Aorta (tissue), 5 donors: Measurements from ENCODE around the gene FBXW5. TPM values are rescaled to one million over a fixed set of nuclear protein-coding genes. Genes with fewer than 3 reads are reported as not detected.

ENCODE experiments used
- ATAC-seq: fragments of 200-7000 bp; cut with Tn5 transposase; one replicate; pipeline ENCODE4 v1.9.1; 2022; ENCODE audit warnings: moderate library complexity; ENCODE audit not compliant: low FRiP score
- DNase-seq, 2 donors: peaks; one replicate each; pipeline ENCODE4 v3.0.0-alpha.2; 2020
- H3K27ac ChIP-seq, 2 donors: one replicate each; pipeline ENCODE4 v1.5.1; 2013; ENCODE audit warnings: low read length in 2 of 2, mild to moderate bottlenecking in 2 of 2, moderate library complexity in 2 of 2, control low read depth in 1 of 2, inconsistent platforms in 1 of 2, low read depth in 1 of 2
- H3K27me3 ChIP-seq, 2 donors: one replicate each; pipeline ENCODE4 v1.6.1; 2013; ENCODE audit warnings: control low read depth in 1 of 2, low read length in 1 of 2, mild to moderate bottlenecking in 1 of 2, moderate library complexity in 1 of 2; ENCODE audit not compliant: insufficient read depth in 2 of 2, control insufficient read depth in 1 of 2
- H3K36me3 ChIP-seq, 2 donors: one replicate each; pipeline ENCODE4 v1.6.1; 2013; ENCODE audit warnings: control low read depth in 1 of 2, low read length in 1 of 2, mild to moderate bottlenecking in 1 of 2; ENCODE audit not compliant: insufficient read depth in 2 of 2, control insufficient read depth in 1 of 2
- H3K4me1 ChIP-seq, 2 donors: one replicate each; pipeline ENCODE4 v1.6.1; 2013; ENCODE audit warnings: low read length in 2 of 2, control low read depth in 1 of 2, mild to moderate bottlenecking in 1 of 2, moderate library complexity in 1 of 2; ENCODE audit not compliant: insufficient read depth in 2 of 2, control insufficient read depth in 1 of 2
- H3K4me3 ChIP-seq, 2 donors: one replicate each; pipeline ENCODE4 v1.5.1; 2013; ENCODE audit warnings: low read length in 2 of 2, control low read depth in 1 of 2, mild to moderate bottlenecking in 1 of 2
- H3K9me3 ChIP-seq: one replicate; pipeline ENCODE4 v1.6.1; 2013; ENCODE audit warnings: mild to moderate bottlenecking, low read length; ENCODE audit not compliant: control insufficient read depth
- WGBS, 2 donors: extraction: QIAGEN DNeasy Blood & Tissue Kit; methylation state at CpG; one replicate each; pipeline ENCODE4 v1.1.7; 2013; 5-methylcytosine and 5-hydroxymethylcytosine counted together
- intact Hi-C, 2 donors: fragments of 100-400 bp; cut with DNase I; formaldehyde crosslinking; loops; one replicate each; pipeline versions ENCODE4 v1.14.2 to v1.15.0; 2022
- long read RNA-seq, 2 donors: library from polyadenylated mRNA; unstranded; transcript quantifications; one replicate each; pipeline ENCODE4 v2.0.0, GENCODE V29; 2020 to 2021
- polyA plus RNA-seq, 2 donors: library from polyadenylated mRNA; stranded (reverse); fragments of 200-250 nt; gene quantifications; one replicate each; pipeline ENCODE4 v1.2.3, GENCODE V29; 2013
- total RNA-seq, 2 donors: library from RNA; stranded (reverse); fragmentation: NEBNext Ultra II Directional; extraction: Animal tissue kit (Norgen Biotek cat#: 25700); gene quantifications; one replicate each; pipeline ENCODE4 v1.2.1, GENCODE V29; 2021
- donor health status: healthy with polysubstance abuse.
- donor health status: Bipolar disorder and iron deficiency.
- donor health status: DM: no; HTN: no; CAD: no.
- donor health status: DM: no; HTN: no; CAD: no.
- donor health status: DM: yes; HTN: yes; CAD: no.

Gene FBXW5, protein sequence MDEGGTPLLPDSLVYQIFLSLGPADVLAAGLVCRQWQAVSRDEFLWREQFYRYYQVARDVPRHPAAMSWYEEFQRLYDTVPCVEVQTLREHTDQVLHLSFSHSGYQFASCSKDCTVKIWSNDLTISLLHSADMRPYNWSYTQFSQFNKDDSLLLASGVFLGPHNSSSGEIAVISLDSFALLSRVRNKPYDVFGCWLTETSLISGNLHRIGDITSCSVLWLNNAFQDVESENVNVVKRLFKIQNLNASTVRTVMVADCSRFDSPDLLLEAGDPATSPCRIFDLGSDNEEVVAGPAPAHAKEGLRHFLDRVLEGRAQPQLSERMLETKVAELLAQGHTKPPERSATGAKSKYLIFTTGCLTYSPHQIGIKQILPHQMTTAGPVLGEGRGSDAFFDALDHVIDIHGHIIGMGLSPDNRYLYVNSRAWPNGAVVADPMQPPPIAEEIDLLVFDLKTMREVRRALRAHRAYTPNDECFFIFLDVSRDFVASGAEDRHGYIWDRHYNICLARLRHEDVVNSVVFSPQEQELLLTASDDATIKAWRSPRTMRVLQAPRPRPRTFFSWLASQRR
- 100 to 1,000 TPM in 1 of 2 donors, 10 to 100 TPM in 1; 92.5 to 107 TPM for total RNA-seq
- 100 to 1,000 TPM; 111 to 191 TPM for polyA plus RNA-seq
- long read RNA-seq, donor 1, transcript FBXW5-206 (8 exons, 2,392 nt), result minor isoform, 10 of 763 reads
- long read RNA-seq, donor 1, transcript FBXW5-201 (9 exons, 2,274 nt), result major isoform, 420 of 763 reads
- long read RNA-seq, donor 1, partial matches to known transcripts, result 174 of 763 reads
- long read RNA-seq, donor 1, other reads (novel, unspliced or antisense), result 158 of 763 reads
- long read RNA-seq, donor 2, transcript FBXW5-201 (9 exons, 2,274 nt), result major isoform, 136 of 263 reads
- long read RNA-seq, donor 2, partial matches to known transcripts, result 78 of 263 reads
- long read RNA-seq, donor 2, other reads (novel, unspliced or antisense), result 47 of 263 reads

DNA sequence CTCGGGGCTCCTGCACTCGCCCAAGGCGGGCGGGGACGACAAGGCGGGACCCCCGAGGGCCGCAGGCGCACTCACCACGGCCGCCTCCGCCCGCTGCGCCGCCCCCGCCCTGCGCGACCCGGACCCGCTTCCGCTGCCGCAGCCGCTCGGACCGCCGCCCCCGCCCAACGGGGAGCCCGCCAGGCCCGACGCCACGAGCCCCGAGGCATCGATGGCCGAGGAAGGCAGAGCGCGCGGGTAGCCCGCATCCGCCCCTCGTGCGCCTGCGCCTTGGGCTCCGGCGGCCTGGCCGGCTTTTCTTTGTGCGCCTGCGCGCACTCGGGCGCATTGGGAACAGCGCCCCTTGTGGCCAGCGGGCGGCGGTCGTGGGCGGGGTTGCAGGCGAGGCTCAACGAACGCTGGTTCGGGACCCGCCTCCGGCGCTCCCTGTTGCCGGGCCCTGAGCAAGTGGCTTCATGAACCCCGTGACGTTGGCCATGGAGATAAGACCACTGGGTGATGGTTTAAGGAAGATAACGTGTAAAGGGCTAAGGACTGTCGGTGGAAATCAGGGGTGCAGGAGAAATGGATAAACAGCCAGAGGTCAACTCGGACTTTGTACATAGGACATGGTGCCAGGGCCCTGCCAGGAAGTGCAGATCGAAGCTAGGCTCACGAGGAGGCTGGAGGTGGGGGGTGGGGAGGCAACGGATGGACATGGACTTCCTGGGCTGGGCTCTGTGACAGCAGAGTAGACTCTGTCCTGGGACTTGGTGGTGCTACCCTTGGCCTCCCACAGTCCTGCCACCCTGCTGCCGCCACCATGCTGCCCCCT, at the start of gene FBXW5, which contains the start of gene C8G:
Gene FBXW5, minus strand, starts transcription at position 220 of the 814 bp plus-strand sequence. CDS start 655 bp downstream, outside the sequence.
Gene C8G, plus strand, starts transcription at position 725 of the 814 bp plus-strand sequence. Its CDS starts 78 bp downstream, at position 803.
- Histone ChIP-seq H3K9me3 (no peaks in the 10 kb centered on the region), H3K4me3 (peak within 1 kb of the TSS; percentile 72 to 76), H3K36me3 (peaks cover 0 to 10% of the 10 kb centered on the region in 2 donors), H3K27me3 (no peaks in the 10 kb centered on the region), H3K4me1 (no peaks in the 10 kb centered on the region), H3K27ac (peak within 1 kb of the TSS in 1 of 2 donors; percentile 14)
- ATAC-seq (peak; percentile 89), DNase-seq (peak; percentile 97 to 98)
- intact Hi-C loops, result loop anchor here (2.0 to 10.0 kb wide), 7 partner anchors 48 to 160 kb away; partner anchors contain the start of genes TRAF2 (in 2 of the 2), AJM1 (in 1 of the 2), FUT7 (in 1 of the 2) and MAMDC4 (in 1 of the 2)
- WGBS, 2 donors, result 5 to 7% methylated on average over 58 to 74 of the region's 74 CpGs

DNA sequence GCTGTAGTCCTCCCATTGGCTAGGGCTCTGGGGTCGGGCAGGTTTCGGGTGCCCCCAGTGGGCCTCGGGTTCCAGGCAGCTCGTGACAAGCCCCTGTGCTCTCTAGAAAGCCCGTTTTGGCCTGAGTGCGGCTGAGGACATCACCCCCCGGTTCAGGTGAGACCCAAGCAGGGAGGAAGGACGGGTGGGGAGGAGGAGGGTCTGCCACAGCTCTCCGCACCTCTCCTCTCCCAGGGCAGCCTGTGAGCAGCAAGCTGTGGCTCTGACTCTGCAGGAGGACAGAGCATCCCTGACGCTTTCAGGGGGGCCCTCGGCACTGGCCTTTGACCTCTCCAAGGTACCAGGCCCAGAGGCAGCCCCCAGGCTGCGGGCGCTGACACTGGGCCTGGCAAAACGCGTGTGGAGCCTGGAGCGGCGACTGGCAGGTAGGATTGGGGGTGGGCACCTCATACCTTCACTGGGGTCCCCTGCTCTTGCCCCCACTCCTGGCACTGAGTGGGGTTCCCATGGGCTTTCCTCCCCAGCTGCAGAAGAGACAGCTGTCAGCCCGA, 48.4 kb upstream of the FBXW5 start:
- Histone ChIP-seq H3K36me3 (no peaks in the 10 kb centered on the region), H3K4me3 (peak overlapping the region; percentile 65 to 85), H3K4me1 (peaks cover 0 to 4% of the 10 kb centered on the region in 2 donors), H3K9me3 (no peaks in the 10 kb centered on the region), H3K27me3 (no peaks in the 10 kb centered on the region), H3K27ac (no peak overlapping the region)
- intact Hi-C loops, result loop anchor here (5.0 to 10.0 kb wide), 2 partner anchors 46 to 148 kb away; partner anchors contain the start of genes AJM1 (in 1 of the 2), C8G (in 1 of the 2) and PHPT1 (in 1 of the 2)
- DNase-seq (no peak), ATAC-seq (no peak)
- WGBS, 2 donors, result 38 to 45% methylated on average over 18 of the region's 18 CpGs

DNA sequence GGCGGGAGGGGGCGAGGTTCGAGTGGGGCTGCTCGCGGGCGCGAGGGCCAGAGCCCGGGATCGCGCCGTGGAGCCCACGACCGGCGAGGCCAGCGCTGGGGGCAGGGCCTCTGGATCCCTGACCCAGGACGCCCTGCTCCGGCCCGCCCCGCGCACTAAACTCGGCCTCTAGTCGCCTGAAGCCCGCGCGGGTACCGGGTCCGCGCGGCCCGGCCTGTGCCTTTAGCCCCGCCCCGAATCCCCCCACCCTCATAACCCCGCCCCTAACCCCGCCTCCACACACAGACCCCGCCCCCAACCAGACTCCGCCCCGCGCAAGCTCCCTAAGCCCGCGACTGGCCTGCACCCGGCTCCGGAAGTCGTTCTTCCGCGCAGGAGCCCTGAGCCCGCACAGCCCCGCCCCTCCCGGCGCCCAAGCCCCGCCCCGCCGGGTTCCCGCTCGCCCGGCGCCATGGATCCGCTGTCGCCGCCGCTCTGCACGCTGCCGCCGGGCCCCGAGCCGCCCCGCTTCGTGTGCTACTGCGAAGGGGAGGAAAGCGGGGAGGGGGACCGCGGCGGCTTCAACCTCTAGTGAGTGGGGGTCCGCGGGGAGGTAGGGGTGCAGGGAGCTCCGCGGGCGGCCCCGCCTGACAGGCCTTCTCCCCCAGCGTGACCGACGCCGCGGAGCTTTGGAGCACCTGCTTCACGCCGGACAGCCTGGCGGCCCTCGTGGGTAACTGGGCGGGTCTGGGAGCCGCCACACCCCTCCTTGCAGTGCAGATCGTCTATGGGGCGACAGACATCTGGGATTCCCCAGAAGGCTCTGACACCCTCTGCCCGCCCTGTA, 47.7 kb upstream of the FBXW5 start, which contains the start of gene PAXX:
Gene PAXX, plus strand, starts transcription at position 430 of the 826 bp plus-strand sequence. Its CDS starts 22 bp downstream, at position 452.
- Histone ChIP-seq H3K4me1 (peaks cover 0 to 4% of the 10 kb centered on the region in 2 donors), H3K4me3 (peak within 1 kb of the TSS; percentile 65 to 85), H3K36me3 (no peaks in the 10 kb centered on the region), H3K27me3 (no peaks in the 10 kb centered on the region), H3K27ac (no peak within 1 kb of the TSS), H3K9me3 (no peaks in the 10 kb centered on the region)
- peak; percentile 94 for ATAC-seq
- DNase-seq, result peak; percentile 96 to 98
- intact Hi-C loops, result loop anchor here (5.0 to 10.0 kb wide), 2 partner anchors 45 to 147 kb away; partner anchors contain the start of genes AJM1 (in 1 of the 2), C8G (in 1 of the 2) and PHPT1 (in 1 of the 2)
- WGBS, 2 donors, result 0 to 2% methylated on average over 54 to 92 of the region's 92 CpGs

DNA sequence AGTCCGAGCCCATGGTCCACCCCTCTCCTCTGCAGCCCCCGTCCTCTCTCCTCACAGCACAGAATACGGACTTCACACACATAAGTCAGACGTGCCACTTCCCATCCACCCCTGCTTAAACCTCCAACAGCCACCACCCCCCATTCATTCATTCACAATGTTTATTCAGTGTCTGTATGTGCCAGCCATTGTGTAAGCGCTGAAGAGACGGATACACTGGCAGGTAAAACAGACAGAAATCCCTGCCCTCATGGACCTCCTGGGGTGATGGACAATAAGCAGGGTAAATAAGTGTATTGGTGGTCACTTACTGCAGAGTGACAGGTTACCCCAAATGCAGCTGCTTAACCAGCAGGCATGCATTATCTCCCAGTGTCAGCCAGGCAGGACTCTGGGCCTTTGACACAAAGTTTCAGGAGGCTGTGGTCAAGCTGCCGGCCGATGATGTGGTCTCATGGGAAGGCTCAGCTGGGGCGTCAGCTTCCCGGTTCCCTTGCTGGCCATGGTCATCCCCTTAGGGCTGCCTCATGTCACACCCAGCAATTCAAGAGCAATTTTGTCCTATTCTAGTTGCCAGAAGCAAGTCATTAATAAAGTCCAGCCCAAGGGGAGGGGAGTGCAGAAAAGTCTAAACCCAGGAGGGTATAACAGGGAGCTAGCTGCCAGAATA, 45.8 kb upstream of the FBXW5 start:
- H3K27ac ChIP-seq, result no peak overlapping the region
- no peaks in the 10 kb centered on the region for H3K36me3 ChIP-seq
- no peaks in the 10 kb centered on the region for H3K9me3 ChIP-seq
- no peaks in the 10 kb centered on the region for H3K27me3 ChIP-seq
- WGBS, 2 donors, result 87 to 92% methylated on average over 10 of the region's 10 CpGs
- intact Hi-C loops, result loop anchor here (5.0 to 10.0 kb wide), 2 partner anchors 43 to 146 kb away; partner anchors contain the start of genes AJM1 (in 1 of the 2), C8G (in 1 of the 2) and PHPT1 (in 1 of the 2)
- DNase-seq (no peak), ATAC-seq (no peak)
- peaks cover 0 to 4% of the 10 kb centered on the region in 2 donors for H3K4me1 ChIP-seq
- H3K4me3 ChIP-seq, result no peak overlapping the region

DNA sequence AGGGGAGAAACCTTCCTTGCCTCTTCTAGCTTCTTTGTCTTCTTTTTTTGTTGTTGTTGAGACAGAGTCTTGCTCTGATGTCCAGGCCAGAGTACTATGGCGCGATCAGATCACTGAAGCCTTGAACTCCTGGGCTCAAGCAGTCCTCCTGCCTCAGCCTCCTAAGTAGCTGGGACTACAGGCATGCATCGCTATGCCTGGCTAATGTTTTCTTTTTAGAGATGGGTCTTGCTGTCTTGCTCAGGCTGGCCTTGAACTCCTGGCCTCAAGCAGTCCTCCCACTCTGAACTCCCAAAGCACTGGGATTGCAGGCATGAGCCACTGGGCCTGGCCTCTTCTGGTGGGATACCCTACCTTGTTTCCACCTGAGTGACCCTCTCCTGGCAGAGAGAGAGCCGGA, 44.3 kb upstream of the FBXW5 start:
- WGBS, 2 donors, result 95 to 96% methylated on average over 4 of the region's 4 CpGs
- no peak for ATAC-seq
- no peaks in the 10 kb centered on the region for H3K36me3 ChIP-seq
- intact Hi-C loops, result no loop called here
- H3K9me3 ChIP-seq, result no peaks in the 10 kb centered on the region
- peaks cover 0 to 4% of the 10 kb centered on the region in 2 donors for H3K4me1 ChIP-seq
- H3K4me3 ChIP-seq, result no peak overlapping the region
- no peaks in the 10 kb centered on the region for H3K27me3 ChIP-seq
- DNase-seq, result no peak
- no peak overlapping the region for H3K27ac ChIP-seq

DNA sequence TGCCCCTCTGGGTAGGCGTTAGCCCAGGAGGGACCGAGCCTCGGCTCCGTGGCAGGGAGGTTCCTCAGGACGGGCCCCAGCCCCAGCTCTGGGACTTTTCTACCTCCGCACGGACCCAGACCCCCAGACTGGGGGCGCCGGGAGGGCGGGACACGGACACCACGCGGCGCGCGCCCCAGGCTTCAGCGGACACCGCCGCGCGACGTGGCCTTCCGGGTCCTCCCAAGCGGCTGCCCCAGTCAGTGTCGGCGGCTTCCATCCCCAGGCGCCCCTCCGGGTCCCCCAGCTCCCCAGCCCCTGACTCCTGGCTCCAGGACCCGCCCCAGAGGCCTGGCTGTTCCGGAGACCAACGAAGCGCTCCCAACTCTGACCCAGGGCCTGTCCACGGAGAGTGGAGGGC, 41.3 kb upstream of the FBXW5 start:
- intact Hi-C loops, result no loop called here
- no peaks in the 10 kb centered on the region for H3K27me3 ChIP-seq

More for the DNA sequence above, 41.3 kb upstream of the FBXW5 start:
- Histone ChIP-seq H3K4me1 (no peaks in the 10 kb centered on the region), H3K36me3 (no peaks in the 10 kb centered on the region), H3K4me3 (no peak overlapping the region), H3K9me3 (no peaks in the 10 kb centered on the region), H3K27ac (no peak overlapping the region)
- DNase-seq (no peak), ATAC-seq (no peak)
- 22 to 28% methylated on average over 25 to 33 of the region's 33 CpGs for WGBS, 2 donors
